ENCODE measurements around the gene FSTL5. TPM values are rescaled to one million over a fixed set of nuclear protein-coding genes. Genes with fewer than 3 reads are reported as not detected.

FSTL5 gene
- total RNA-seq, 1 experiment from 2014 or later, result not detected

DNA sequence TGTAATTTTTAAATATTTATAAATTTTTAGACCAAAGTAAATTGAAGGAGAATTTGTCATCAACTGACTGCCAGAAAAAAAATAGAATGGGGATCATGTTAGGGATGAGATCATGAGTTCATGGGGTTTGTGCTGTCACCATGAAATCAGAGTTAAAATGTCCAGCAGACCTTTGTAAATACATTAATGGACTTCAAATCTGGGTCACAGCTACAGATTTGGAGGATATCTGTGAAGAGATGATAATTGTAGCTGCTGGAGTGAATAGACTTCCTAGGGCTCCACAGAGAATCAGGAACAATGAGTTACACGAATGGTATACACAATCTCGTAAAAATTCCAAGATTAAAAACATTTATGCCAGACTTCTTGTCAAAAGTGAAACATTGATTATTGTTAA, 6.6 kb downstream of the FSTL5 start:
- Histone ChIP-seq H4K20me1 (ENCODE audit: control insufficient read depth, insufficient read depth, insufficient read length) (no peaks in the 10 kb centered on the region), H3K27ac (ENCODE audit: insufficient read length, low read depth, low read length) (no peak overlapping the region), H3K4me1 (ENCODE audit: insufficient read depth, low read length) (no peaks in the 10 kb centered on the region), H2BK20ac (ENCODE audit: low read depth, low read length, poor library complexity, severe bottlenecking) (no peak overlapping the region), H3T11ph (ENCODE audit: low read length) (no peak overlapping the region), H2AFZ (ENCODE audit: low read length) (no peak overlapping the region), H2BK15ac (ENCODE audit: low read depth, low read length) (no peak overlapping the region), H4K5ac (ENCODE audit: insufficient read length, low read depth, low read length) (no peak overlapping the region), H3K23me2 (ENCODE audit: insufficient read length, low read depth, low read length, poor library complexity, severe bottlenecking) (no peaks in the 10 kb centered on the region), H3K27me3 (ENCODE audit: insufficient read depth, low read length) (no peaks in the 10 kb centered on the region), H2BK120ac (ENCODE audit: low read depth, low read length, poor library complexity, severe bottlenecking) (no peak overlapping the region), H2AK5ac (ENCODE audit: insufficient read length, low read length) (no peak overlapping the region), H3K9ac (ENCODE audit: extremely low read depth, insufficient read length, low read length) (no peak overlapping the region), H3K4ac (ENCODE audit: low read depth, low read length) (no peak overlapping the region), H3K9me3 (ENCODE audit: control insufficient read depth, low read depth, low read length) (no peaks in the 10 kb centered on the region), H3K23ac (ENCODE audit: insufficient read length, low read depth, low read length) (no peak overlapping the region), H3K14ac (ENCODE audit: insufficient read depth, low read length) (no peak overlapping the region), H3K56ac (ENCODE audit: insufficient read length, low read depth, low read length) (no peak overlapping the region), H2BK12ac (ENCODE audit: insufficient read length, low read depth, low read length) (no peak overlapping the region), H4K91ac (ENCODE audit: insufficient read length, low read depth, low read length) (no peak overlapping the region), H2BK5ac (ENCODE audit: insufficient read length, low read length) (no peak overlapping the region), H3K79me1 (ENCODE audit: insufficient read depth, low read depth, low read length, poor library complexity, severe bottlenecking) (no peaks in the 10 kb centered on the region), H3K79me2 (ENCODE audit: insufficient read depth, low read length) (no peaks in the 10 kb centered on the region), H3K18ac (ENCODE audit: insufficient read length, low read depth, low read length) (no peak overlapping the region), H4K8ac (replicated peaks; ENCODE audit: insufficient read length, low read depth, low read length) (no peak overlapping the region), H3K4me2 (ENCODE audit: insufficient read depth, insufficient read length, low read length) (no peak overlapping the region)
- Mint-ChIP-seq H3K36me3 (ENCODE audit: insufficient read depth in 1 of 3, low read depth in 3 of 3) (no peaks in the 10 kb centered on the region), H3K4me1 (peaks cover 3 to 7% of the 10 kb centered on the region in 2 experiments; a peak in 3 of 4 replicates), H3K27me3 (ENCODE audit: low read depth) (no peaks in the 10 kb centered on the region), H3K27ac (no peak overlapping the region), H3K9me3 (no peaks in the 10 kb centered on the region), H3K4me3 (no peak overlapping the region)
- DNase-seq, result no peak
- TF ChIP-seq, protein P1, sequence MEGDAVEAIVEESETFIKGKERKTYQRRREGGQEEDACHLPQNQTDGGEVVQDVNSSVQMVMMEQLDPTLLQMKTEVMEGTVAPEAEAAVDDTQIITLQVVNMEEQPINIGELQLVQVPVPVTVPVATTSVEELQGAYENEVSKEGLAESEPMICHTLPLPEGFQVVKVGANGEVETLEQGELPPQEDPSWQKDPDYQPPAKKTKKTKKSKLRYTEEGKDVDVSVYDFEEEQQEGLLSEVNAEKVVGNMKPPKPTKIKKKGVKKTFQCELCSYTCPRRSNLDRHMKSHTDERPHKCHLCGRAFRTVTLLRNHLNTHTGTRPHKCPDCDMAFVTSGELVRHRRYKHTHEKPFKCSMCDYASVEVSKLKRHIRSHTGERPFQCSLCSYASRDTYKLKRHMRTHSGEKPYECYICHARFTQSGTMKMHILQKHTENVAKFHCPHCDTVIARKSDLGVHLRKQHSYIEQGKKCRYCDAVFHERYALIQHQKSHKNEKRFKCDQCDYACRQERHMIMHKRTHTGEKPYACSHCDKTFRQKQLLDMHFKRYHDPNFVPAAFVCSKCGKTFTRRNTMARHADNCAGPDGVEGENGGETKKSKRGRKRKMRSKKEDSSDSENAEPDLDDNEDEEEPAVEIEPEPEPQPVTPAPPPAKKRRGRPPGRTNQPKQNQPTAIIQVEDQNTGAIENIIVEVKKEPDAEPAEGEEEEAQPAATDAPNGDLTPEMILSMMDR (conservative IDR thresholded peaks at IDR 0.05), result no peak
- WGBS (ENCODE audit: extremely low coverage, insufficient read length, low lambda C conversion rate), result no CpG with 5 or more reads among the region's 2 CpGs

All from H9 (cell line).